GM12874 (cell line): ENCODE results near the gene ZNF536.

Experiments used
- CTCF ChIP-seq: IDR thresholded peaks from 2 replicates; pipeline ENCODE4 v1.5.1; 2011; ENCODE audit warnings: low read depth, mild to moderate bottlenecking, control low read depth, low read length, moderate library complexity; ENCODE audit not compliant: insufficient read depth

Gene ZNF536

GRCh38 chr19:30439310-30439709 is 67.1 kb downstream of the ZNF536 start:
- no peak for TF ChIP-seq CTCF

GRCh38 chr19:30441011-30441410 is 68.8 kb downstream of the ZNF536 start:
- no peak for TF ChIP-seq CTCF

- TF ChIP-seq CTCF, result no peak
Observed at GRCh38 chr19:30442674-30443073, 70.5 kb downstream of the ZNF536 start.

- no peak for TF ChIP-seq CTCF
Observed at GRCh38 chr19:30443531-30444252, 71.5 kb downstream of the ZNF536 start.

- TF ChIP-seq CTCF, result no peak
Observed at GRCh38 chr19:30444253-30444671, 72.1 kb downstream of the ZNF536 start.

DNA sequence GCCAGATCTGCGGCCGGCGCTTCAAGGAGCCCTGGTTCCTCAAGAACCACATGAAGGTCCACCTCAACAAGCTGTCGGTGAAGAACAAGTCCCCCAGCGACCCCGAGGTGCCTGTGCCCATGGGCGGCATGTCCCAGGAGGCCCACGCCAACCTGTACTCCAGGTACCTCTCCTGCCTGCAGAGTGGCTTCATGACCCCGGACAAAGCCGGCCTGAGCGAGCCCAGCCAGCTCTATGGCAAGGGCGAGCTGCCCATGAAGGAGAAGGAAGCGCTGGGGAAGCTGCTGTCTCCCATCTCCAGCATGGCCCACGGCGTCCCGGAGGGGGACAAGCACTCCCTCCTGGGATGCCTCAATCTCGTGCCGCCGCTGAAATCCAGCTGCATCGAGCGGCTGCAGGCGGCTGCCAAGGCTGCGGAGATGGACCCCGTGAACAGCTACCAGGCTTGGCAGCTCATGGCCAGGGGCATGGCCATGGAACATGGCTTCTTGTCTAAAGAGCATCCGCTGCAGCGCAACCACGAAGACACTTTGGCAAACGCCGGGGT is 72.6 kb downstream of the ZNF536 start:
- TF ChIP-seq CTCF, result no peak

DNA sequence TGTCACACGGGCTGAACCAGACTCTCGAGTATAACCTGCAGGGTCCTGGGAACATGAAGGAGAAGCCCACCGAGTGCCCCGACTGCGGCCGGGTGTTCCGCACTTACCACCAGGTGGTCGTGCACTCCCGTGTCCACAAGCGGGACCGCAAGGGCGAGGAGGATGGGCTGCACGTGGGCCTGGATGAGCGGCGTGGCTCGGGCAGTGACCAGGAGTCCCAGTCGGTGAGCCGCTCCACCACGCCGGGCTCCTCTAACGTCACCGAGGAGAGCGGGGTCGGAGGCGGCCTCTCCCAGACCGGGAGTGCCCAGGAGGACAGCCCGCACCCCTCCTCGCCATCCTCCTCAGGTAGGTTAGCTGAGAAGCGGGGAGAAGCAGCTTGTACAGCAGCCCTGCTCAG is 73.2 kb downstream of the ZNF536 start:
- no peak for TF ChIP-seq CTCF
